CD4-positive, alpha-beta T cell treated with Interferon alpha-2 for 1 hour (primary cell): ENCODE data around the gene PLIN3.
"Not testable (repeated sequence)": the region's sequence is repeated elsewhere in the genome, so short reads cannot be mapped to it uniquely, and the experiment has no call there.

Source experiments
- DNase-seq, 2 donors: peaks; one replicate each; pipeline ENCODE4 v3.0.0-alpha.2; 2020 to 2022

PLIN3 gene, protein sequence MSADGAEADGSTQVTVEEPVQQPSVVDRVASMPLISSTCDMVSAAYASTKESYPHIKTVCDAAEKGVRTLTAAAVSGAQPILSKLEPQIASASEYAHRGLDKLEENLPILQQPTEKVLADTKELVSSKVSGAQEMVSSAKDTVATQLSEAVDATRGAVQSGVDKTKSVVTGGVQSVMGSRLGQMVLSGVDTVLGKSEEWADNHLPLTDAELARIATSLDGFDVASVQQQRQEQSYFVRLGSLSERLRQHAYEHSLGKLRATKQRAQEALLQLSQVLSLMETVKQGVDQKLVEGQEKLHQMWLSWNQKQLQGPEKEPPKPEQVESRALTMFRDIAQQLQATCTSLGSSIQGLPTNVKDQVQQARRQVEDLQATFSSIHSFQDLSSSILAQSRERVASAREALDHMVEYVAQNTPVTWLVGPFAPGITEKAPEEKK

DNA sequence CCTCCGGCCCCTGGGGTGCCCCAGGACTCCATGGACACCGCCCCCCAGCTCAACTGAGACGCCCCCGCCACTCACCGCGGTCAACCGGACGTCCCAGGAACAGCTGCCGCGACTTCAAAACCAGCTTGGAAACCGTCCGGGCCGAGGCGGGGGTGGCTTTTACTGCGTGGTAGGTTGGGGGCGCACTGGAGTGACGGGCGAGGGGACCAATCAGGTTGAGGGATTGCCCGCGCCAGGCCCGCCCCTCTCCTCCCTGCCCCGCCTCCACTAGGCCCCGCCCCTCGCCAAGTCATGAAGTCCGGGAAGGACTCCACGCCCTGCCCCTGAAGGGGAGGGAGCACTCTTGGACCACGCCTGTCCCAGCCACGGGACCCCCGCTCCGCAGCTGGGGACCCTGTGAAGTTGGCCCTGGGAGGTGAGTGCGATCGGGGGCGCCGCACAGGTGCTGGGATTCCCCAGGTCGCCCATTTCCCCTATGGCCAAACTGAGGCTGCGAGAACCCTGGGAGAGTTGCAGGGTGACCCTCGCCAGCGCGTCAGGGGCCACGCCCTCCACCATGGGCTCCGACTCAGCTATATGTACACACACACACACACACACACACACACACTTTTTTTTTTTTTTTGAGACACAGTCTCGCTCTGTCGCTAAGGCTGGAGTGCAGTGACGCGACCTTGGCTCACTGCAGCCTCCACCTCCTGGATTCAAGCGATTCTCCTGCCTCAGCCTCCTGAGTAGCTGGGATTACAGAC is at the start of gene PLIN3:
TSS of gene PLIN3 (minus strand) at position 134 of the 752 bp plus-strand sequence. CDS start 6,273 bp downstream, outside the sequence.
- DNase-seq, result peak; percentile 89 to 93

DNA sequence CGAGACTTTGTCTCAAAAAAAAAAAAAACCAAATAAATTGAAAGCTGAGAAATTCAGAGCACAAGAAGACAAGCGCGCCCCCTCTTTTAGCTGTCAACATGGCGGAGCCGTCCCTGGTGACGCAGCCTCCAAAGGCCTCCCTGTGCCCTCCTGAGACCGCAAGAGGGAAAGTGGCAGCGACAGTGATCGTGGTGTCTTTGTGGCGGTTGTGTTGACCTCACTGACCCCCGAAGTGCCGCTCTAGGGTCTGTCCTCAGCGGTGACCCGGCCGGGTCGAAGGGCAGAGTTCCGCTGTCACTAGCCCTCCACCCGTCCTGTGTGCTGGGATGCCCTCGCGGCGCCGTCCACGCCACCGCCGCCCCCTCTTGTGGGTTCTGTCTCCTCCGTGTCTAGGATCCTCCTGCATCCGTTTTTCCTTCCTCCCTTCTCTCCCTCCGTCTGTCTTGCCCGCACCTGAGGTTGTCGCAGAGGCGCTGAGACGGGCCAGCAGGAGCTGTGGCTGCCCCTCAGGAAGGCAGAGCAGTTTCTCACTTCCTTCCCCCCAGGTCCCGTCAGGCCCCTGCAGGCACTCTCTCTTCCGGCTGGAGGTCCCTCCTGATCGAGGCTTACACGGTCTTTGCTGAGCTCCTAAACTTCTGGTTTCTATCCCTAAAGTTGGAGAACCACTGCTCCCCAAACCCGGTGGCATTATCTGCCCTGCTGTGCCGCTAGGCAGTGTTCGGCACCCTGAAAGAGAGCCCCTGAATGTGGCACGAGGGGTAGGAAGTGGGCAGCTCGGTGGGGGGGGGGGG is 49.0 kb upstream of the PLIN3 start:
- peak; percentile 36 to 57 for DNase-seq

DNA sequence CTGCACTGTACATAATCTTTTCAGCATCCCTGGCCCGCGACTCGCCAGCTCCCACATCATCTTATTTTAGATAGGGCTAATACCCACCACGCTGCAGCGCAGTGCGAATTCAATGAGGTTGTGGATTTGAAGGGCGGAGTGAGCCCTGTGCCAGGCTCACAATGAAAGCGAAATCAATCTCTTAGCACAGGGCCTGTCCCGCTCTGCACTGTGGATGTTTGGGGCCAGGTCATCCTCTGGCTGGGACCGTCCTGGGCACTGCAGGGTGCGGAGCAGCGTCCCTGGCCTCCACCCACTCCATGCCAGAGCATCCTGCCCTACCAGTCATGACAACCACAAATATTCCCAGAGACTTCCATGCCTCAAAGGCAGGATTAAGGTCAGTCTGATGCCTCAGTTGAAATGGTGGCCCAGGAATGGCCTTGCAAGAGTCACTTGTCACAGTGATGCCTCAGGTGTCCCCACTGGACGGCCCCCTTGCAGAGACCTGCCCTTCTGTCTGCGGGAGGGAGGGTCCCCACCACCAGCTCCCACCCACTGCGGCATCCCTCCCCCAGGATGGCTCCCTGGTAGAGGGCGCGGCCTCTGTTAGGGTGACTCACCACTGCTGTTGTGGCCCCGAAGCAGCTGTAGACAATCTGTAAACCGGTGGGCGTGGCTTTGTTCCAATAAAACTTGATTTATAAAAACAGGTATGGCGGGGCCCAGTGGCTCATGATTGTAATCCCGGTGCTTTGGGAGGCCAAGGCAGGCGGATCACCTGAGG is 47.5 kb upstream of the PLIN3 start:
- DNase-seq, result peak; percentile 68 to 80

DNA sequence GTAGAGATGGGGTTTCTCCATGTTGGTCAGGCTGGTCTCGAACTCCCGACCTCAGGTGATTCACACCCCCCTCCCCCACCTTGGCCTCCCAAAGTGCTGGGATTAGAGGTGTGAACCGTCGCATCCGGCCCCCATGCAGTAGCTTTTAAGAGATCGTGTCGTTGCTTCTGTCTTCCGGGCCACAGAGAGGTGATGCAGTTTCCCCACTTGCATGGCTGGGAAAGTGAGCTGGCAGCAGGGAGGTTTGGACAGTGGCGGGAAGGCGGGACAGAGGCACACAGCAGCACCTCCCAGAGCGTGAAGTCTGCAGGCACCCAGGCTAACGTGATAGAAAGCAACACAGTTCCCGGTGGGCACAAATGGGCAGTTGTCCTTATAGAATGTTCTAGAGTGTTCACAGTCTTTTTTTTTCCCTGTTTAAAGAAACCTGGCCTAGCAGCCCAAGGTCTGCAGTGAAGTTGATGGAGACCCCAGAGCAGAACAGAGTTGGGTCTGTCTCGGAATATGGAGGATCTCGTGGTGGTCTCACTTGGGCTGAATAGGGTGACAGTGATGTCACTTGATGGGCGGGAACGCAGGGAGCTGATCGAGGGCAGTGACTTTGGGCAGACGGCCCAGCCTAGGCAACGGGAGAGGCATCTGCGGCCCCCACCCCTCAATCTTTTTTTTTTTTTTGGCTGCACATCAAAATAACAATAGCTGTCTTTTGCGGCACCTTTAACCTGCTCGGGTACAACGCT is 46.7 kb upstream of the PLIN3 start:
- DNase-seq, result peak; percentile 18 to 64

DNA sequence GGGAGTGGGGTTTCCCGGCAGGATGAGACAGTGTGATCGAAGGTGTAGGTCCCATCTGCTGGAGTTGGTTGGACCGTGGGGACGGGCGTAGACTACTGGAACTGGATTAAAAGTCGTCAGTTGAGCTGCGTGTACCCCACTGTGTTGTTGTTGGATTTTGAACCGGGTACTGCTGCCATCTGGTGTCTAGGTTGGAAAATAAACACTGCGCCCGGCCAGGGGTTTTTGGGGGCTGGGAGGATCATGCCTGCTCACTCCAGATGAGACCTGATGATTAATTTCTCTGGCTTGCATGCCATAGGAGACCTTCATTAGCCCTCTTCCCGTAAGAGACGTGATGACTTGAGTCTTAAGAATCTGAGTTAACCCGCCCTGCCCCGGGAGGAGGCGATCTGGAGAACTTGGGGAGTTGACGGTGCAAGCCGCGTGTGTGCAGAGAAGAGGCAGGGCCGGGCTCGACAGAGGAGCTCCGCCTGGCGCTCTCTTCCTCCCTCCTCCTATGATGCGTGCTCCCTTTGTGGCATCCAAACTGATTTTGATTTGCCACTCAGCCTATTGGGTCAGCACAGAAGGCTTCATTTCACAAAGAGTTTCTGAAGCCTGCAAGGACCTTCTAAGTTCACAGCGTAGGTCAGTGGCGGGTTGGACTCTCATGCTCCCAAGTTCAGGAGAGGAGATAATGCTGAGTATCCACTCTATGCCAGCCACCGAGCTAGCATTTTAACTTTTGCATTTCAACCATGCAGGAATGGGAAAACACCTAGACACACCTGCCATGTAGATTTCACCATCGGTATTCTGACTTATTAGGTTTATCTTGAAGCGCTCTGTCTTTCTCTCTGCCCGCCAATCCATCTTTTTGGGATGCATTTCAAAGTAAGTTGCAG is 44.6 kb upstream of the PLIN3 start:
- DNase-seq, result peak; percentile 65 to 78

DNA sequence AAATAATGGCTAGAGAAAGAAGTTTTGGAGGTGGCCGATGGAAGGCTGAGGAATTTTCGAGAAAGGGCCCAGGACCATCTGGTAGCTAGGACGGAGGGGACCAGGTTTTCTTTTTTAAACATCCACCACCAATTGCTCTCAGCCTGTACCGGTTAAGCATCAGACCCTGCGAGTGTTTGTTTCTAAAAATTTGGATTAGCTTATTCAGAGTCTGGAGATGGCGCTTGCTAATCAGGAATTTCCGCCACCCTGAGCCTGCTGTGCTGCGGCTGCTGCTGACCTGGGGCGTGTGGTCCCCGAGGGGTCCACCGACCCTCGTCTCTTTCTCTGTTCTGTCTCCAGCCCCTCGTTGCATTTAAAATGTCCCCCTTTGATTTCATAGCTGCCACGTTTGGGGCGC is 43.8 kb upstream of the PLIN3 start:
- no peak for DNase-seq

DNA sequence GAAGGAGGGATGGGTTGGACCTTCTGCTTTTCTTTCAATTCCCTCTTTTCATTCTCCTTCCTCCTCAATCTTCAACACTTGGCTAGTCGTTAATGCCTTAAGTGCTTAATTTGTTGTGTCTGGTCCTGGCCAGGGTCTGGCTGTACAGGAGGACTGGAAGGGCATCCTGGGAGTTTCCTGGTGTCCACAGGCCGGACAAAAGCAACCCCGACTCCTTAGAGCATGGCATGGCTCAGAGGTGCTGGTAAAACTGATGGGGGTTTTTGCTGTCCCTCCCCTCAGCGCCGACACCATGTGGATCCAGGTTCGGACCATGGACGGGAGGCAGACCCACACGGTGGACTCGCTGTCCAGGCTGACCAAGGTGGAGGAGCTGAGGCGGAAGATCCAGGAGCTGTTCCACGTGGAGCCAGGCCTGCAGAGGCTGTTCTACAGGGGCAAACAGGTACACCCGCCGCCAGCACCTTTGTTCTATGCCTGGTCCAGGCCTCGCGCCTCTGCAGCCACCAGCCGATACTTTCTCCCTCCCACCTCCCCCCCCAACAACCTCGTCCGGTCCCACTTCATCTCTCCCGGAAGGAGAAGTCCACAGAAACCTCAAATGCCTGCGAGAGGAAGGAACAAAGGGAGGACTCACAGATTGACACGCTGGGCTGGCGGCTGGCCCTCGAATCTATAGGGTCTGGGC is 43.3 kb upstream of the PLIN3 start:
- peak in 1 of 2 donors; percentile 31 for DNase-seq

DNA sequence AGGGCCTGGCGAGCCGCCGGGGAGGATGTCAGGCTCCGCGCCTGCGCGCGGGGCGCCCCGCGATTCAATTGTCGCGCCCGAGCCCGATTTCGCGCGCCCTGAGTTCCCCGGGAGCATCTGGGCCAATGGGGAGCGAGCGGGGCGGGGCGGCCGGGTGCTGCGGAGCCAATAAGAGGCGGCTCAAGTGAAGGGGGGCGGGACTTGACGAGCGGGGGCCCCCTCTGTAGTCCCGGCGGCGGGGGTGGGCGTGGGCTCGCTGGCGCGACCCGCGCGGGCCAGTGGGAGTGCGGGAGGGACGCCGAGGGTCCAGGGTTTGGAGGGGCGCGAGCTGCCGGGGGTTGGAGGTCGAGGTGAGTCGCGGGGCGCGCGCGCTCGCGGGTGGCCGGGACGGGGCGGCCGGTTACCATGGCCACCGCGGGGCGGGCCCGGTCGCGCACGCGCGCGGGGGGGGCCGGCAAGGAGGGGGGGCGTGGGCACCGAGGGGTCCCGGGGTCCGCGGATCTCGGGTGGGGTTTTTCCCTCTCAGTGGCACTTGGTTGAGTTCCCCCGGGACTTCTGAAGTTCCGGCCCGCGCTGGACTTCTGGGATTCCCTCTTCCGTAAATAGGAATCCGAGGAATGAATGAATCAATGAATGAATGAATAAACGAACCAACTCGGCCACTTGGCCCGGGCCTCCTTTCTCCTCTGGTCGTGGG is 42.6 kb upstream of the PLIN3 start:
- DNase-seq, result peak; percentile 91 to 94

DNA sequence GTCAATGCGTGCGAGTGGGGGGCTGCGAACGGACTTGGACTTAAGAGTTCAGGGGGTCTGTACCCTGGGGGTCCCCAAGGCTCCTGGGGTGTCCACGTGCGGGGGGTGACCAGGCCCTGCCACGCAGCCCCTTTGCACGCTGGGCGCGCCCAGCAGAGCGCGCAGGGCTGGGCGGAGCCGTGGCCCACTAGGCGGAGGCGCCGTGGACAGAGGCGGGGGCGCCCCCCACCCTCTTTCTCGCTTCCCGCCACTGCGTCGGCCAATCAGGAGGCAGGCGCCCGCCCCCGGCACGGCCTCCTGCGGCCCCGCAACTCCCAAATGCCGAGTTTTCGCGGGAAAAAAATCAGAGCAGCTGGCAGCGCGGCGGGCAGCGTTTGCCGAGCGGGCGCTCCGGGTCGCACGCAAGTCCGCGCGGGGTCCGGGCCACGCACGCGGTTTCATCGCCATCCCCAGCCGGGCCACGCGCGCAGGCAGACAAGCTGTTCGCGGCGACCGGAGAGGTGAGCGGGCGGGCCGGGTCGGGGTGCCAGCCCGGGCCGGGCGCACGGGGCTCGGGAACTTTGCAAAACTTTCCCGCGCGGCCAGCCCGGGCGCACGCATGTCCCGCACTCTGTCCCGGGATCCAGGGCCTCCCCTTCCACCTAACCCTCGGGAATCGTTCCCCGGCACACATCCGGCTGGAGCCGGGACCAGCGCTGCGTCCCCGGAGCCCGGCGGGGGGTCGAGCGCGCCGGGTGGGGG is 41.9 kb upstream of the PLIN3 start, which contains the start of gene UHRF1:
TSS of gene UHRF1 (plus strand) at position 346 of the 741 bp plus-strand sequence. CDS start 1,385 bp downstream, outside the sequence.
- no peak for DNase-seq

DNA sequence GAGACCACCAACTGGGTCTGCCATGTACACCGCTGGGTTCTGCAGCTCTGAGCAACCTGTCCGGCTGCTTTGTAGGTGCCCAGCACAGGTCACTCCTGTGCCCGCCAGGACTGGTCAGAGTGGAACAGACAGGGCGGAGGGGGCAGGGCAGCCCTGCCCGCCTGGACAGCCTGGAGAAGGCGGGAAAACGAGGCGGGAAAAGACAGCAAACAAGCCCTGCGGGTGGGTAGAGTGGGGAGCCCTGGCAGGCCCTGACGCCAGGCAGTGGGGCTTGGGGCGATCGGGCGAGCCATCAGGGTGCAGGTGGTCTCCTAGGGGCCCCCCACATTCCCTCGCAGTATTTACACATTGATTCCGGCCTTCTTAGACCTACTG is 41.3 kb upstream of the PLIN3 start:
- DNase-seq, result no peak

DNA sequence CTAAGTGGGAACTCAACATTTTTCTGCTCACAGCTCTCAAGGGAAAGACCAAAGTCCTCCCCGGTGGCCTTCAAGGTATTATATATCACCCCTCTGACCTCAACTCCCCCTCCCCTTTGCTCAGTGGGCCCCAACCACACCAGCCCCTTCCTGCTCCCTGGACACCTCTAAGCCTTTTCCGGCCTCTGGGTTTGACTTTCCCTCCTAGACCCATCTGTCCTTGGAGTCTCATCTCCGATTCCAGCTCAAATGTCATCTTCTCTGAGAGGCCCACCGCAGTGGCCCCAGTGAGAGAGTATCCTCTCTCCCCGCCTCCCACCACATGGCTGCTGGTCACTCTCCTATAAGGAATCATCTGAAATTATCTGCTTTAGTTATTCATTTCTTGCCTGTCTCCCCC is 40.9 kb upstream of the PLIN3 start:
- DNase-seq, result no peak

DNA sequence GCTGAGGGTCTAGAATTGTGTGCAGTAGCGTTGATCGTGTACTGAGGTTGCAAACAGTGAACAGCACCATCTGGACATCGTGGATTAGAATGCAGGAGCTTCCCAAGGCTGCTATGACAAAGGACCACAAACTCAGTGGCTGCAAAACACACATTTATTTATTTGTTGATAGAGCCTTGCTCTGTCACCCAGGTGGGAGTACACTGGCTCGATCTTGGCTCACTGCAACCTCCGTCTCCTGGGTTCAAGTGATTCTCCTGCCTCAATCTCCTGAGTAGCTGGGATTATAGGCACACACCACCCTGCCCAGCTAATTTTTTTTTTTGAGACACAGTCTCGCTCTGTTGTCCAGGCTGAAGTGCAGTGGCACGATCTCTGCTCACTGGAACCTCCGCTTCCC is 39.5 kb upstream of the PLIN3 start:
- DNase-seq, result no peak

DNA sequence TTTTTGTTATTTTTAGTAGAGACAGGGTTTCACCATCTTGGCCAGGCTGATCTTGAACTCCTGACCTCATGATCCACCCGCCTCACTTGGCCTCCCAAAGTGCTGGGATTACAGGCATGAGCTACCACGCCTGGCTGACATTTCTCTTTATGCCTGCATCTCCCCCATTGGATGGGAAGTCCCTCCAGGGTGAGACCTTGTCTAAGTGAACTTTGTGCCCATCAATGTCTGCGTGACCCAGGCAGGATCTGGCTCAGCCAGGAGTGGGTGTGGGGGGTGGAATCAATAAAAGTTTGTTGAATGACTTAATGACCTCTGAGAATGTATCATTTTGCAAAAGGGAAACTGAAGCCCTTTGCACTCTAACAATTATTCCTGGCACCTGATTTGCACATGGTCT is 37.0 kb upstream of the PLIN3 start:
- DNase-seq, result no peak

DNA sequence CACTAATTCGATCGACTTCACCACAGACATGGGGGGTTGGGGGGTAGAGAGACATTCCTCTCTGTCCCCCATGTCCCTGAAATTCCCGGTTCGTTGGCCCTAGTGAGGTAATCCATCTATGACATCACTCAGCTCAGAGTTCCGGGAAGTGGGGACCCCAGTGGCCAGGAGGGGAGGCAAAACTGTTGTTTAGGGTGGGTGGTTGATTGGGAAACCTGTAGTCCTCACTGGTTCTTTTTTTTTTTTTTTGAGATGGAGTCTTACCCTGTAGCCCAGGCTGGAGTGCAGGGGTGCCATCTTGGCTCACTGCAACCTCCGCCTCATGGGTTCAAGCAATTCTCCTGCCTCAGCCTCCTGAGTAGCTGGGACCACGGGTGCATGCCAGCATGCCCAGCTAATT is 35.3 kb upstream of the PLIN3 start, which contains the start of gene ARRDC5:
TSS of gene ARRDC5 (minus strand) at position 101 of the 400 bp plus-strand sequence. CDS start at position 30, 71 bp downstream.
- no peak for DNase-seq

DNA sequence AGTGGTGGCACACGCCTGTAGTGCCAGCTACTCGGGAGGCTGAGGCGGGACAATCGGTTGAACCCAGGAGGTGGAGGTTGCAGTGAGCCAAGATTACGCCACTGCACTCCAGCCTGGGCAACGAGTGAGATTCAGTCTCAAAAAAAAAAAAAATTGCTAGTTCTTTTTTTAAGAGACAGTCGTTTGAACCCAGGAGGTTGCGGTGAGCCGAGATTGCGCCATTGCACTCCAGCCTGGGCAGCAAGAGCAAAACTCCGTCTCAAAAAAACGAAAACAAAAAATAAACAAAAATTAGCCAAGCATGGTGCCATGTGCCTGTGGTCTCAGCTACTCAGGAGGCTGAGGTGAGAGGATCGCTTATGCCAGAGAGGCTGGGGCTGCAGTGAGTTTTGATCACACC is 33.4 kb upstream of the PLIN3 start:
- not testable (repeated sequence) for DNase-seq

DNA sequence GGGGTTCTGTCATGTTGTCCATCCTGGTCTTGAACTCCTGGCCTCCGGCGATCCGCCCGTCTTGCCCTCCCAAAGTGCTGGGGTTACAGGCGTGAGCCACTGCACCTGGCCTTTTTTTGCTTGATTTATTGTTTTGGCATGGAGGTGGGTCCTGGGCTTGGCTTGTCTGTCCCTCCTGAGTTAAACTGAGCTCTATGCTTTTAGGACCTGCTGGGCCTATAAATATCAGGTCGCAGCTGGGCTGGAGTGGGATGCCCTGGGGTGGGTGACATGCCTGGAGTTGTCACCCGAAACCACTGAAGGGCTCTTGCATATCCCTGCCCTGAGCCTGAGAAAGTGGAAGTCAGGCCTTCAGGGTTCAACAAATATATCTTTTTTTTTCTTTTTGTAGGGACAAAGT is 29.7 kb upstream of the PLIN3 start:
- DNase-seq, result no peak

DNA sequence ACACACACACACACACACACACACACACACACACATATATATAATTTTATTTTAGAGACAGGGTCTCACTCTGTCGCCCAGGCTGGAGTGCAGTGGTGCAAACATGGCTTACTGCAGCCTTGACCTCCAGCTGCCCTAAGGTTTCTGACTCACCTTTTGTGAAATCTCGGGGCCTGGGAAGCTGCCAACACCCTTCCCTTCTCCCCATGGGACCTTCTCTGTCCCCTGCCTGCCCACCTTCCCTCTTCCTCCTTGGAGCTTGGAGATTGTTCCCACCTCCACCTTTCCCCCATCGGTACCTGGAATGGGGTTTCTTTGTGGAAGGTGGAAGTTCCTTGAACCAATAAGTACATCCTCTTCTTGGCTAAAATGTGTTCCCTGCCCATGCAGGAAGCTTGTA is 28.9 kb upstream of the PLIN3 start:
- DNase-seq, result no peak

DNA sequence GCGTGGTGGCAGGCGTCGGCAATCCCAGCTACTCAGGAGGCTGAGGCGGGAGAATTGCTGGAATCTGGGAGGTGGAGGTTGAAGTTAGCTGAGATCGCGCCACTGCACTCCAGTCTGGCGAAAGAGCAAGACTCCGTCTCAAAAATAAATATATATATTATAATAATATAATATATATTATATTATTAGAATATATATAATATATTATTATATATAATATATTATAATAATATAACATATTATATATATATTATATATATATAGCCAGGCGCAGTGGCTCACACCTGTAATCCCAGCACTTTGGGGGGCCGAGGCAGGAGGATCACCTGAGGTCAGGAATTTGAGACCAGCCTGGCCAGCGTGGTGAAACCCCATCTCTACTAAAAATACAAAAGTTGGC is 25.5 kb upstream of the PLIN3 start:
- DNase-seq, result not testable (repeated sequence)
